ENCODE measurements around the gene KDM6B.
A peak's percentile ranks its signal among the peaks of the same experiment; 100 is the strongest.
"Not testable (repeated sequence)": the region's sequence is repeated elsewhere in the genome, so short reads cannot be mapped to it uniquely, and the experiment has no call there.

KDM6B gene, protein sequence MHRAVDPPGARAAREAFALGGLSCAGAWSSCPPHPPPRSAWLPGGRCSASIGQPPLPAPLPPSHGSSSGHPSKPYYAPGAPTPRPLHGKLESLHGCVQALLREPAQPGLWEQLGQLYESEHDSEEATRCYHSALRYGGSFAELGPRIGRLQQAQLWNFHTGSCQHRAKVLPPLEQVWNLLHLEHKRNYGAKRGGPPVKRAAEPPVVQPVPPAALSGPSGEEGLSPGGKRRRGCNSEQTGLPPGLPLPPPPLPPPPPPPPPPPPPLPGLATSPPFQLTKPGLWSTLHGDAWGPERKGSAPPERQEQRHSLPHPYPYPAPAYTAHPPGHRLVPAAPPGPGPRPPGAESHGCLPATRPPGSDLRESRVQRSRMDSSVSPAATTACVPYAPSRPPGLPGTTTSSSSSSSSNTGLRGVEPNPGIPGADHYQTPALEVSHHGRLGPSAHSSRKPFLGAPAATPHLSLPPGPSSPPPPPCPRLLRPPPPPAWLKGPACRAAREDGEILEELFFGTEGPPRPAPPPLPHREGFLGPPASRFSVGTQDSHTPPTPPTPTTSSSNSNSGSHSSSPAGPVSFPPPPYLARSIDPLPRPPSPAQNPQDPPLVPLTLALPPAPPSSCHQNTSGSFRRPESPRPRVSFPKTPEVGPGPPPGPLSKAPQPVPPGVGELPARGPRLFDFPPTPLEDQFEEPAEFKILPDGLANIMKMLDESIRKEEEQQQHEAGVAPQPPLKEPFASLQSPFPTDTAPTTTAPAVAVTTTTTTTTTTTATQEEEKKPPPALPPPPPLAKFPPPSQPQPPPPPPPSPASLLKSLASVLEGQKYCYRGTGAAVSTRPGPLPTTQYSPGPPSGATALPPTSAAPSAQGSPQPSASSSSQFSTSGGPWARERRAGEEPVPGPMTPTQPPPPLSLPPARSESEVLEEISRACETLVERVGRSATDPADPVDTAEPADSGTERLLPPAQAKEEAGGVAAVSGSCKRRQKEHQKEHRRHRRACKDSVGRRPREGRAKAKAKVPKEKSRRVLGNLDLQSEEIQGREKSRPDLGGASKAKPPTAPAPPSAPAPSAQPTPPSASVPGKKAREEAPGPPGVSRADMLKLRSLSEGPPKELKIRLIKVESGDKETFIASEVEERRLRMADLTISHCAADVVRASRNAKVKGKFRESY (N-terminal part only)

DNA sequence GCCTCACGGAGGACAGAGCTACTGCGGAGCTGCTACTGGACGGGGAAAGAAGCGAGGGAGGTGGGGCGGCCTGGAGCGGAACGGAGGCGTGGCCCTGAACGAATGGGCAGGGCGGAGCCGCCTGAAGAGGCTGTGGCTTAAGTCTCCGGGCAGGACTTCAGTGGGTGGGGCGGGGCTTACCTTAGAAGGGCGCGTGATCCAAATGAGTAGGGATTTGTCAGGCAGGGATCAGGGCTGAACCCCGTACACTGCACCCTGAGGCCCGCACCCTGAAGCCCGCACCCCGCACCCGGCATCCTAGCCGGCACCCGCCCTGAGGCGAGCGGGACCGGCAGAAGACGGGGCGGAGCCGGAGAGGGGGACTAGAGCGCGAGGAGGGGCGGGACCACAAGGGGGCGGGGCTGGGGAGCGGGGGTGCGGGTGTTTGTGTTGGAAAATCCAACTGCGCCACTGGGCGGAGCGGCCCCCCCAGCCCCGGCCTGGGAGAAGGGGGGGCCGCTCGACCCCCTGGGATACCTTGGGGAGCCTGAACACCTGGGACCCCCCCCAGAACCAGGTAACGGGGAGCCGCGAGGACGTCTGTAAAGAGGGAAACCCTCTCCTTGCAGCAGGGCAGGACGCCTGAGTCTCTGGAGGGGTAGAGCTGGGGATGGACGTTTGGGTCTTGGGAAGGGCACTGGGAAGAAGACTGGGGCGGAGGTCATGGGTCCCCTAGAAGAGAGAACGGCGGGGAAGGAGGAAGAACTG lies at the start of gene KDM6B:
TSS of gene KDM6B (plus strand) at position 423 of the 747 bp plus-strand sequence. CDS start 11,338 bp downstream, outside the sequence.
- peak; percentile 88 for DNase-seq

DNA sequence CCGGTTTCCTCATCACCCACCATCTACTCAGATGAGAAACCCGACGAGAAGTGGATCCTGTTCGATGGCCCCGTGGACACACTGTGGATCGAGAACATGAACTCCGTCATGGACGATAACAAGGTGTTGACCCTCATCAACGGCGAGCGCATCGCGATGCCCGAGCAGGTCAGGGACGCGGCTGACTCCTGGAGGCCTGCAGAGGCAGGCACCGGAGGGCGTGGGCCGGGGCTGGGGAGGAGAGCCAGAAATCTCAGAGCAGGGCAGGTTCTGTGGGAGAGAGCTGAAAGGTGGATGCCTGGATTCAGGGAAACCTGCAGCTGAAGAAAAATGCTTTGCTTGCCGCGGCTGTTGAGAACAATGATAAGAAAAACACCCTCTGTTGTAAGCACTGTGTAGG lies 47.2 kb upstream of the KDM6B start:
- no peak for DNase-seq

DNA sequence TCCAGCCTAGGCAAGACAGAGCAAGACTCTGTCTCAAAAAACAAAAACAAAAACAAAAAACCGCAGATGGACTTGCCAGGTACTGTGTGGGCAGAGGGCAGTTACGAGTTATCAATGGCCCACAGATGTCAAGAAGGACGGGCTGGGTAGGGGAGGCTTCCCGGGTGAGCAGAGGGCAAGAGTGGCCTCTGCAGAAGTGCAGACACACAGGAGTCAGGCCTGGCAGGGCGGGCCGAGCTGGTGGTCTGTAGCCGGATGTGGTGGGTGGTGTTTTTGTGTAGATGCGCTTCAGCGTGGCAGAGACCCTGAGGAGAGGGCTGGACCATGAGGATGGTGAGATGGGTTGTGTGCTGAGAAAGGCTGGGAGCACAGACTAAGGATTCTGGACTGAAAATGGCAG lies 44.9 kb upstream of the KDM6B start:
- no peak for DNase-seq

DNA sequence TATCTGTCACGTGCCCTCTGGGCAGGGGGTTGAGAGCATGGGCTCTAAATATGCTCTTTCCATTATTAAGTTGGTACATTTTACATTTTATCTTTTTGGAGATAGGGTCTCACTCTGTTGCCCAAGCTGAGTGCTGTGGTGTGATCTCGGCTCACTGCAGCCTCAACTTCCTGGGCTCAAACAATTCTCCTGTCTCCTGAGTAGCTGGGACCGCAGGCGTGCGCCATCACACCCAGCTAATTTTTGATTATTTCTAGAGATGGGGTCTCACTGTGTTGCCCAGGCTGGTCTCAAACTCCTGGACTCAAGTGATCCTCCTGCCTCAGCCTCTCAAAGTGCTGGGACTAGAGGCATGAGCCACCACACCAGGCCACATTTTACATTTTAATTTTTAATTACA lies 43.9 kb upstream of the KDM6B start:
- DNase-seq = no peak

DNA sequence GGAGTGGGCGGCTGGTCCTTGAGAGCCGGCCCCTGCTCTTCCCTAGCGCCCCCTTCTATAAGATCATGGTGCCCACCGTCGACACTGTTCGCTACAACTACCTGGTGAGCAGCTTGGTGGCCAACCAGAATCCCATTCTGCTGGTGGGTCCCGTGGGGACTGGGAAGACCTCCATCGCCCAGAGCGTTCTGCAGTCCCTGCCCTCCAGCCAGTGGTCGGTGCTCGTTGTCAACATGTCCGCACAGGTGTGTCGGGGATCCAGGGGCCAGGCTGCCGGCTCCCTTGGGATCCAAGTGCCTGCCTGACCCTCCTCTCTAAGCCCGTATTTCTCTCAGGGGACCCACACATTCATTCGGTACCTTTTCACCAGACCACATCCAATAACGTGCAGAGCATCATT lies 41.4 kb upstream of the KDM6B start:
- no peak for DNase-seq

DNA sequence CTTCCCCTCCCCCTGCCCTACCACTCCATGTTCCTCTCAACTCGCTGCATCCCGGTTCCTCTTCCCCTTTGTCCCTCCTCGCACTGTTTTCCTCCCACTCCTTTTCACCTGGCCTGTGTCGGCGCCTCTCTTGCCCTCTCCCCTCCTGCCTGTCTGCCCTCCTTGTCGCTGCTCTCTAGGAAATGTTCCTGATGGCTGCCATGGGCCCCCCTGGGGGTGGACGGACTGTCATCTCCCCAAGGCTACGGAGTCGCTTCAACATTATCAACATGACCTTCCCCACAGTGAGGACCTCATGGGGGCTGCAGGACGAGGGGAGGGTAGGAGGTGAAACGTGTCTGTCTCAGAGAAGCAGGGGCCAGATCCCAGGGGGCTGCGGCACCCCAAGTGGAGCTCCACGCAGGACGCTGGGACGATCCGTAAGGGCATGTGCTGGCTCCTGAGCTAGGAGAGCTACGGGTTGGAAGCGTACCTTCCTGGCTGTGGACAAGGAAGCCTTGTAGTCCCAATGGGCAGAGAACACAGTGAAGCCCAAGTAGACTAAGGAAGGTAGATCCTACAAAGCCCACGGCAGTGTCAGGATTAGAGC lies 39.8 kb upstream of the KDM6B start:
- no peak for DNase-seq

DNA sequence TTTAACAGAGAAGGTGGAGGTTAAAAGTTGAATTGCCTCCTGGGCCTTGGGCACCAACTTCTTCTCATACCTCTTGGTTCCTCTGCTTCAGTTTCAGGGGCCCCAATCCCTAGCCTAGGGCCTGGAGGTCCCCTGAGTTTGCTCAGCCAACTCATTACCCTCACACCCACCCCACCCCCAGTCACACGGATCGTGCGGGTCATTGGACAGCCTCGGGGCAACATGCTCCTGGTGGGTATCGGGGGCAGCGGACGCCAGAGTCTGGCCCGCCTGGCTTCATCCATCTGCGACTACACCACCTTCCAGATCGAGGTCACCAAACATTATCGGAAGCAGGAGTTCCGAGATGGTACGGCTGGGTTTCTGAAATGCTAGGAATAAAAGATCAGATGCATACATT lies 36.0 kb upstream of the KDM6B start:
- no peak for DNase-seq

DNA sequence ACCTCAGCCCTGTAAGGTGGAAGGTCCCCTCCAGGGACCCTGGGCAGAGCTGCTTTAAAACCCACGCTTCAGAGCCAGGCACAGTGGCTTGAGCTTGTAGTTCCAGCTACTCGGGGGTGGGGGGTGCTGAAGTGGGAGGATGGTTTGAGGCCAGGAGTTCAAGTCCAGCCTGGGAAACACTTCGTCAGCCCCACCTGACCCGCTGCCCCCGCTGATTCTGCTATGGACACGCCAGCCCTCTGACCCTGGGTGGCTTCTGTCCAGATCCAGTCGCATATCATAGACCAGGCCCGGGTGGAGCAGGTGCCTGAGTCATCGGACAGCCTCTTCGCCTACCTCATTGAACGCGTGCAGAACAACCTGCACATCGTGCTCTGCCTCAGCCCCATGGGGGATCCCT lies 35.2 kb upstream of the KDM6B start:
- DNase-seq = no peak

DNA sequence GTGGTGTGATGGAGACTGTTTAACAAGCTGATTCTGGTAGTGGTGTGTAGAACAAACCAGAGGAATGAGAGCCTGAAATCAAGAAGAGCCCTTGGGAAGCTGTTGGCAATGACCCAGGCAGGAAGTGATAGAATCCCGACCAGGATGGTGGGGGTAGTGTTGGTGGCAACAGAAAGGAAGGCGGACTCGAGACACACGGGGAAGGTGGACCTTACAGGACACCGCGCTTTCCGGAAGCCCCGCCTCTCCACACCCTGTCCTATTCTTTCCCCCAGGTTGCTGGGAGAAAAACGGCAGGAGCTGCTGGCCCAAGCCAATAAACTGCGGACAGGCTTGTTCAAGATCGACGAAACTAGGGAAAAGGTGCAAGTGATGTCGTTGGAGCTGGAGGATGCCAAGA lies 30.0 kb upstream of the KDM6B start:
- no peak for DNase-seq

DNA sequence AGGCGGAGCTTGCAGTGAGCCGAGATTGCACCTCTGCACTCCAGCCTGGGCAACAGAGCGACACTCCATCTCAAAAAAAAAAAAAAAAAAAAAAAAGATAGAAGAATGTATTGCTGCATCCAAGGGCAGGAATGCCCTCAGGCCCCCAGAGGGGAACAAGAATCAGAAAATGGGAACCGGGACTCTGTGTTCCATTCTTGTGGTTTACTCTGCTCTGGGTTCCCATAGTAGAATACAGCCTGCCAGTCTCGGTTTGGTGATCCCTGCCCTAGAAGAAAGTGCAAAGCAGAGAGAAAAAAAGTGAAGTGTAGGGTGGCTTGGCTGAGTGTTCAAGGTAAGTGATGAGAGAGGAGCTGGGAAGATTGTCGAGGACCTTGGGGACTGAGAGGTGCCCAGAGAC lies 27.4 kb upstream of the KDM6B start:
- no peak for DNase-seq

DNA sequence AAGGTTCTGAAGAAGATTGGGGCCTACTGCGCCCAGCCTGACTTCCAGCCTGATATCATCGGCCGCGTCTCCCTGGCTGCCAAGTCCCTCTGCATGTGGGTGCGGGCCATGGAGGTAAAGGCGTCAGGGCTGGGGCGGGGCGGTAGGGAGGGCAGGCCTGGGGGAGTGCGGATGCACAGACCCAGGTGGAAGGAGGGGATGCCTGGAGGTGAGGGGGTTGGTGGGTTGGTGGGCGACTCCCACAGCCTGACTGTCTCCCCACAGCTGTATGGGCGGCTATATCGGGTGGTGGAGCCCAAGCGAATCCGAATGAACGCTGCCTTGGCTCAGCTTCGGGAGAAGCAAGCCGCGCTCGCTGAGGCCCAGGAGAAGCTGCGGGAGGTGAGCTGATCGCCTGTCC lies 26.8 kb upstream of the KDM6B start:
- no peak for DNase-seq

DNA sequence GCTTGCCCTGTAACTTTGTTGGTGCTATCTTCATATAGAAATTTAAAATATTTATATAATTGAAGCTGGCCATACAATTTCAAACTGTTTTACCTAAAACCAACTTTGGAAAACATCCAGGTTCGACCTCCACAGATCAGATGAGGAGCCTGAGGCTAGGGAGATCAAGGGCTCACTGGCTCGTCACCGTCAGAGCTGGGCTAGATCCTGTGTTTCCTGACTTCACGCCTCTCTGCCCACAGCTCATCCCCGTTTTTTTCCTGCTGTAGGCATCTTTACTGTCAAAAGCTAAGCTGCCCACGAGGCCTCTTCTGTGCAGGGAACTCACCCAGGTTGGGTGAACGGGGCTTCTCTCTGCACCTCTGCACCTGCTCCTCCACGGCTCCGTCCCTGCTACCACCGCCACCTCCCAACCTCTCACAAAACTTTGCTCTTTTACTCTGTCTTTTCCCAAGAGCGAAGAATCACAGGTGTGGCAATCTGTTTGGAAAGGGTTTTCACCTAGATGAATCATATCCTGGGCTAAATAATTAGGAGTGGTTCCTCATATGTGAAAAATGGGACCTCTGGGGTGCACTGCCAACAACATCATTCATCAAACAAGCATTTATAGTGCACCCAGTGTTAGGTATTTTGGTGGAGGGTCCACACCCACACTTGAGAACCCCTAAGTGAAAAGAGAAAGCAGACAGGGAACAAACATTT lies 24.8 kb upstream of the KDM6B start:
- DNase-seq = no peak

DNA sequence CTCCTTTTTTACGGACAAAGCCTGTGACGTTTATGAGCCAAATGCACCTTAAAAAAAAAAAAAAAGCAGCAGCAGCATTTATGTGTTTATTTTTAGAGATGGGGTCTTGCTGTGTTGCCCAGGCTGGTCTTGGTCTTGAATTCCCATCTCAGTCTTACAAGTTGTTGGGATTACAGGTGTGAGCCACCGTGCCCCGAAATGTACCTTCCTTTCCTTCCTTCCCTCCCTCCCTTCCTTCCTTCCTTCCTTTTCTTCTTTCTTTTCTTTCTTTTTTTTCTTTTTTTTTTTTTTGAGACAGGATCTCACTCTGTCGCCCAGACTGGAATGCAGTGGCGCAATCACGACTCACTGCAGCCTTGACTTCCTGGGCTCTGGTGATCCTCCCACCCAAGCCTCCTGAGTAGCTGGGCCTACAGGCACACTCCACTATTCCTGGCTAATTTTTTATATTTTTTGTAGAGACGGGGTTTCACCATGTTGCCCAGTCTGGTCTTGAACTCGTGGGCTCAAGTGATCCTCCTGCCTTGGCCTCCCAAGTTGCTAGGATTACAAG lies 24.1 kb upstream of the KDM6B start:
- DNase-seq = not testable (repeated sequence)

DNA sequence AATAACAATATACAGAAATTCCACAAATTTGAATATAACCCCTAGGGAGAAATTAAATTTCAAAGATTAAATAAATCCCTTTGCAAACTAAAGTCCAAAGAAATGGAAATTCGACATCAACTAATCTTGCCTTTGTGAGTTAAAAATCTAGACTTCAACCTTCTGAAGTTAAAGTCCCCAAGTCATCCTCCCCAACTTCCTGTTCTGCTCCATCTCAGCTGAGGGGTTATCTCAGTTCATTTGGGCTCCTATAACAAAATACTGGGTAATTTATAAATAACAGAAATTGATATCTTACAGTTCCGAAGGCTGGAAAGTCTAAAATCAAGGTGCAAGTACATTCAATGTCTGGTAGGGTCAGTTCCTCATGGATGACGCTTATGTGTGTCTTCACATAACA lies 22.8 kb upstream of the KDM6B start:
- no peak for DNase-seq

DNA sequence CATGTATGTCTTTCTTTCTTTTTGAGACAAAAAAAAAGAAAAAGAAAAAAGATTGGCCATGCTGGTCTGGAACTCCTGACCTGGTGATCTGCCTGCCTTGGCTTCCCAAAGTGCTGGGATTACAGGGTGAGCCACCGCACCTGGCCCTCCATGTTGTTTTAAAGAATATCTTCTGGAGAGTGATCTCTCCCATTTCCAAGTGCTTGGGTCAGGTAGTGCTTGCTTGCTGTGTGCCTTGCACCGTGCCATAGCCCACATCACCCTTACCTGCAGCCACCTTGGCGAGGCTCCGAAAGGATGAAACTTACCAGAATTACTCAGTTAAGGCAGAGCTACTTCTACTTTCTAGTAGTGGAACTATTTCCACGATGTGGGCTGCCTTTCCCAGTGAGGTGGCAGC lies 19.0 kb upstream of the KDM6B start:
- no peak for DNase-seq

DNA sequence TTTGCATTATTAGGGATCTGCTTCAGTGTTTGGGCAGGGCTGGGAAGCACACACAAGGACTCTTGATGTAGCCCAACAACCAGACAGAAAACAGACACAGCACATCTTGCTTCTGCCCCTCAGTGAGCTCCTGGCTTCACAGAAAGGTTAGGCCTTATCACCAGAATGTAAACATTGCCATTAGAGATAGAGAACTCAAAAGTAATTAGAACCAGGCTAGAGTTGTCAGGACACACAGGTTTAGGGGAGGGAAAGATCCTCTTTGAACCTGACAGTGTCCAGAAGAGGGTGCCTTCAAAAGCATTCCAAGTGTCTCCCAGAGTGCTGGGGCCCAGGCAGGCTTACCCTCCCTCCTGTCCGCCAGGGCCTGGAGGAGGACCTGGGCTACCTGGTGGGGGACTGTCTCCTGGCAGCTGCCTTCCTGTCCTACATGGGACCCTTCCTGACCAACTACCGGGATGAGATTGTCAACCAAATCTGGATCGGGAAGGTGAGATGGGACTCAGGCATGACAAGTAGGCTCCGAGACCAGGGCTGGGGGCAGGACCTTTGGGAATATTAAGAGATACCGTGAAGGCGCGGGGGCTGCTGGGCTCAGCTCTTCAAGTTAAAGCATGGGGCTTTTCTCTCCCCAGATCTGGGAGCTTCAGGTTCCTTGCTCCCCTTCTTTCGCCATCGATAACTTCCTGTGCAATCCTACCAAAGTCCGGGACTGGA lies 16.9 kb upstream of the KDM6B start:
- no peak for DNase-seq

DNA sequence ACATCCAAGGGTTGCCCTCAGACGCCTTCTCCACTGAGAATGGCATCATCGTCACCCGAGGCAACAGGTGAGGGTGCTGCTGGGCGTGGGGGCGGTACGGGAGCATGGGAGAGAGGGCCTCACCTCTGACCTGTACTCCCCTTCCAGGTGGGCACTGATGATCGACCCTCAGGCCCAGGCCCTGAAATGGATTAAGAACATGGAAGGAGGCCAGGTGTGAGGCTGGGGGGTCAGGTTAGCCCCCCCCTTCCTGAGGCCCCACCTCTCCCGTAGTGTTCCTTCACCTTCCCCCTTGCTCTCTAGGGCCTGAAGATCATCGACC lies 16.4 kb upstream of the KDM6B start:
- DNase-seq = no peak

DNA sequence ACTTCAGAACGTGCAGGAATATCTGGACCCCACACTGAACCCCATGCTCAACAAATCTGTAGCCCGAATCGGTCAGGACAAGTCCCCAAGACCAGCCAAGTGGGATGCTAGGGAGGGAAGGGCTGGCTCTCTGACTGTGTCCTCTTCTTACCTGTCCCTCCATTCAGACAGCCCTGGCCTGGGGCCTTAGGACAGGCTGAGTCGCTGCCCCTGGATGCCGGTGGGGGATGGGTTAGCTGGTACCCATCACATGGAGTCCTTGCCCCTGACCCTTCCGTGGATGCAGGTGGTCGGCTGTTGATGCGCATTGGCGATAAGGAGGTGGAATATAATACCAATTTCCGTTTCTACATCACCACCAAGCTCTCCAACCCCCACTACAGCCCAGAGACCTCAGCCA lies 16.0 kb upstream of the KDM6B start:
- no peak for DNase-seq

DNA sequence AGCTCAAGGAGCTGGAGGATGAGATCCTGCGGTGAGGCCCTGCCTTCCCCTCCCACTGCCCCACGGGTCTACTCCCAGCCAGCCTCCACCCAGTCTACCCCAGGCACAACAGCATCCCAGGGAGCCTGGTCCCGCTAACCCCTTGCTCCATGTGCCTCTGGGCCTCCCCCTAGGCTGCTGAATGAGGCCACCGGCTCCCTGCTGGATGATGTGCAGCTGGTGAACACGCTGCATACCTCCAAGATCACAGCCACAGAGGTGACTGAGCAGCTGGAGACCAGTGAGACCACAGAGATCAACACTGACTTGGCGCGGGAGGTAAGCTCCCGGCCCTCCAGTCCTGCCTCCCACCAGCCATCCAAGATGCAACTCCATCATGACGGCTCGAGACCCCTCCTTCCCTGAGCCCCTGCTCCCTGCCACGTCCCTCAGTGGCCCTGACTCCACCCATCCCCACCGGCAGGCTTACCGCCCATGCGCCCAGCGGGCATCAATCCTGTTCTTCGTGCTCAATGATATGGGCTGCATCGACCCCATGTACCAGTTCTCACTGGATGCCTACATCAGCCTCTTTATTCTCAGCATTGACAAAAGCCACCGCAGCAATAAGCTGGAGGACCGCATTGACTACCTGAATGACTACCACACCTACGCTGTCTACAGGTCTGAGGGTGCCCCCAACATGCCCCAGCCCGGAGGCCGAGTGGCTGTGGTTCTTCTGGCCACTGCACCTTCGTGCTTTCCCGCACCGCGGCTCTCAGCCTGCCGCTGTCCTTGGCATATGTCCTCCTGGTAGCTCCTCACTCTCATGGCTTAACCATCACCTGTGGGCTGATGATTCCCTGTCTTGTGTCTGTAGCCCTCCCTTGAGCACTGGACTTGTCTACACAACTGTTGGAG lies 15.0 kb upstream of the KDM6B start:
- DNase-seq = no peak

DNA sequence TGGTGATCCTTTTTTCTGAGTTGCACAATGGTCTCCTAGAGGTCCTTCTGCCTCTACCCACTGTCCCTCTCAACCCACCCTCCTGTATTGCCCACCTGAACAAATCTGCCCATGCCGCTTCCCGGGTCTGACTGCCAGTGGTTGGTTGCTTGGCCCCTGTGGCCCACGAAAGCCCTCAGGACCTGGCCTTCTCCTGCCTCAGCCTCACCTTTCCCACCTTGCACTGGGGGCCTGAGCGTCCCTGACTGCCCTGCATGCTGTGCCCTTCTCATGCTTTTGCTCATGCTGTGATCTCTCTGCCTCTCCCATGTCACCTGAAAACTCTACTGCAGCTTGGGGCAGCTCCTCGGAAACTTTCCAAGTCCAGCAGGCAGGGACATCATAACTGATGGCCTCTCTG lies 13.8 kb upstream of the KDM6B start:
- DNase-seq = no peak

Data from activated CD8-positive, alpha-beta memory T cell treated with anti-CD3 and anti-CD28 coated beads, Interleukin-2, amount 50 U/mL, for 48 hours (primary cell).